Colon (tissue), 2 donors: ENCODE results near the gene EIF4E2.

ENCODE experiments used
- FAIRE-seq: peaks from 2 replicates; lab custom pipeline; 2012; peaks lifted over from hg19 to GRCh38; lab: Jason Lieb, UNC
- donor health status: control.
- donor health status: control.

The EIF4E2 gene

GRCh38 chr2:232538671-232539070, 11.8 kb upstream of the EIF4E2 start:
- FAIRE-seq, result no peak

DNA sequence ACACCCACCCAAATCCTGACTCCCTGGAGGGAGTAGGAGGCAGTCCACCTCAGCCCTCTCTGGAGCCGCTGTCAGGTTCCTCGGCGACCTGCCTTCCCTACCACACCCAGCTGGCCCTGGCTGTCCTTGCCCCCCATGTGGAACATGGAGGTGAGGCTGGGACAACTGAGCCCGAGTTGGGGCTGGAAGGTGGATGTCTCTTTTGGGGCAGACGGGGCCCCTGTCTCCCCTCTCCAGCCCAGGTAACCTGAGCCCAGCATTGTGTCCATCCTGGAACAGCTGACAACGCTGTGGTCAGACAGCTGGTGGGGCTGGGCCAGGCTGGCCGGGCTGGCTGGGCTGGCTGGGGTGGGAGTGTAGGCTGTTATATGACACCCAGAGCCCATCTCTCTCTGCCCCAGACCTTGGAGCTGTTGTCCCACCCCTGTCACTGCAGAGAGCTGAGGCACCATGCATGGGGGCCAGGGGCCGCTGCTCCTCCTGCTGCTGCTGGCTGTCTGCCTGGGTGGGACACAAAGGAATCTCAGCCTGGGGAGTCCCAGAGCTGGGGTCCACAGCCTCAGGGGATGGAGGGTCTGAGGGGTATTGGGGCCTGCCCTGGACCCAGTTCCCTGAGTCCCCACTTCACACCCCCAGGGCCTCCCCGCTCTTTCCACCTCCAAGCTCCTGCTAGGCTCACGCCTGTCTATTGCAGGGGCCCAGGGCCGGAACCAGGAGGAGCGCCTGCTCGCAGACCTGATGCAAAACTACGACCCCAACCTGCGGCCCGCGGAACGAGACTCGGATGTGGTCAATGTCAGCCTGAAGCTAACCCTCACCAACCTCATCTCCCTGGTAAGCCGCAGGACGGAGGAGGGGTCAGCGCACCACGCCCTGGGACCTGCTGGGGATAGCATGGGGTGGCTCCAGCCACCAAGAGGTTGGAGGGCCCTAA, 10.9 kb upstream of the EIF4E2 start, which contains the start of gene CHRNG:
Gene CHRNG (plus strand): TSS at position 395 of the 934 bp plus-strand sequence. CDS start 56 bp downstream, at position 451.
- no peak for FAIRE-seq

DNA sequence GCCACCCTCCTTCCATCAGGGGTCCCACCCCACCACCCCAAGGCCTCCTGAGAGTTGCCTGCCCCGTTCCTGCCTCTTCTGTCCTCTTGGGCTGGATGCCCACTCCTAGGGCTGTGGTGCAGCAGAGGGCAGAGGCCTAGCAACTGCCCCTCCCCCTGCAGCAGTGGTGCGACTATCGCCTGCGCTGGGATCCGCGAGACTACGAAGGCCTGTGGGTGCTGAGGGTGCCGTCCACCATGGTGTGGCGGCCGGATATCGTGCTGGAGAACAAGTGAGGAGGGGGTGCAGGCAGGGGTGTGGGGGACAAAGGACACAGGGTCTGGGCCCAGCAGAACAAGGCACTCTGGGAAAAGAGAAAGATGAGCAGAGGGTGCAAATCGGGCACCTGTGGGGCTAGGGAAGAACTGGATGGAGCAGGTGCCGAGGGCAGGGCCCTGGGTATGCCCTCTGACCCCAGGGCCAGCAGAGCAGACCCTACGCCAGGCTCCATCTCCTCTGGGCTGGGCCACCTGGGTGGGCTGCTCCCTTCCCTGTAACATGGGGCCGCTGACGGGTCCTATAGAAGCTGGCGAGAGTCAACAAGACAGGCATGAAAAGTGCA, 9.9 kb upstream of the EIF4E2 start:
- no peak for FAIRE-seq

DNA sequence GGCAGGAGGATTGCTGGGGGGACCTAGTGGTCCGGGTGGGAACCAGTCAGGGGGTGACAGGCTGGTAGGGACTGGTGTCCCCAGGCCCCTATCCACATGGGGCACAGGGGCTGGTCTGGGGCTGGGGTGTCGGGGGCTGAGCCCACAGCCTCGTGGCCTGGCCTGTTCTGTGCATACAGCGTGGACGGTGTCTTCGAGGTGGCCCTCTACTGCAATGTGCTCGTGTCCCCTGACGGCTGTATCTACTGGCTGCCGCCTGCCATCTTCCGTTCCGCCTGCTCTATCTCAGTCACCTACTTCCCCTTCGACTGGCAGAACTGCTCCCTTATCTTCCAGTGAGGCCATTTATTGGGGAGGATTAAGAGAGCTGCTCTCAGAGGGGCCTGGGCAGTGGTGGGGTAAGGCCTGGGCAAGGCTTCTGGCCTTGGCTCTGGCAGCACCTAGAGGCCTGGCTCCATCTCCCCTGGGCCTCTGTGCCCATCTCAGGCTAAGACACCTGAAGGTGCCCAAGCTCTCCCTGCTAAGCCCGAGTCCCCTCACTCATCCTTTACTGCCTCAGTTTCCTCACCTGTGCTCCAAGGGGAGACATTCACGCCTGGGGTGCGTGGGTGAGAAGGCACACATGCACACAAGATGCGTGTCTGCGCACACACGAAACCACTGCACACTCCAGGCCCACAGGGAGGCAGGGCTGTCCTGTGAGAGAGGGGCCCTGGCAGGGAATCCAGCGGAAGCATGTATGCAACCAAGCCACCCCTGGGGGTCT, 9.1 kb upstream of the EIF4E2 start:
- no peak for FAIRE-seq

GRCh38 chr2:232541961-232542714, 8.4 kb upstream of the EIF4E2 start:
- FAIRE-seq, result no peak

DNA sequence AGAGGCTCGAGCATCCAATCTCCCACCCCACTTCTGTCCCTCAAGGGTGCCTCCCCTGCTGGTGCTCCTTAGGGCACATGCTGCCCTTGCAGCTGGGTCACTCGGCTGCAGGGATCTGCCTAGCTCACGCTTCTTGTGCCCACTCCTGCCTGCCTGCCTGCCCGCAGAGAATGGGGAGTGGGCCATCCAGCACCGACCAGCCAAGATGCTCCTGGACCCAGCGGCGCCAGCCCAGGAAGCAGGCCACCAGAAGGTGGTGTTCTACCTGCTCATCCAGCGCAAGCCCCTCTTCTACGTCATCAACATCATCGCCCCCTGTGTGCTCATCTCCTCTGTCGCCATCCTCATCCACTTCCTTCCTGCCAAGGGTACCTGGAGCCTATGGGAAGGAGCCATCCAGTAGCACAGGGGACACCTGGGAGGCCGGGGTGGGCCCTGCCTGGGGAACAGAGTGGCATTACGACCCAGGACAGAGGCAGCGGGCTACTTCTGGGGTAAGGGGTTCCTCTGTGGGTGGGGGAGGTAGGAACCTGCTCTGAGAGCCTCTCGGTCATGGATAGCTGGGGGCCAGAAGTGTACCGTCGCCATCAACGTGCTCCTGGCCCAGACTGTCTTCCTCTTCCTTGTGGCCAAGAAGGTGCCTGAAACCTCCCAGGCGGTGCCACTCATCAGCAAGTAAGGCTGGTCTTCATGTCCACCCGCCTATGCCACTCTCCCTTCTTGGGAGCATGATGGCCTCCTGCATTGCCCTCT, 7.6 kb upstream of the EIF4E2 start:
- no peak for FAIRE-seq

- no peak for FAIRE-seq
These were observed 7.0 kb upstream of the EIF4E2 start for GRCh38 chr2:232543491-232543890.

DNA sequence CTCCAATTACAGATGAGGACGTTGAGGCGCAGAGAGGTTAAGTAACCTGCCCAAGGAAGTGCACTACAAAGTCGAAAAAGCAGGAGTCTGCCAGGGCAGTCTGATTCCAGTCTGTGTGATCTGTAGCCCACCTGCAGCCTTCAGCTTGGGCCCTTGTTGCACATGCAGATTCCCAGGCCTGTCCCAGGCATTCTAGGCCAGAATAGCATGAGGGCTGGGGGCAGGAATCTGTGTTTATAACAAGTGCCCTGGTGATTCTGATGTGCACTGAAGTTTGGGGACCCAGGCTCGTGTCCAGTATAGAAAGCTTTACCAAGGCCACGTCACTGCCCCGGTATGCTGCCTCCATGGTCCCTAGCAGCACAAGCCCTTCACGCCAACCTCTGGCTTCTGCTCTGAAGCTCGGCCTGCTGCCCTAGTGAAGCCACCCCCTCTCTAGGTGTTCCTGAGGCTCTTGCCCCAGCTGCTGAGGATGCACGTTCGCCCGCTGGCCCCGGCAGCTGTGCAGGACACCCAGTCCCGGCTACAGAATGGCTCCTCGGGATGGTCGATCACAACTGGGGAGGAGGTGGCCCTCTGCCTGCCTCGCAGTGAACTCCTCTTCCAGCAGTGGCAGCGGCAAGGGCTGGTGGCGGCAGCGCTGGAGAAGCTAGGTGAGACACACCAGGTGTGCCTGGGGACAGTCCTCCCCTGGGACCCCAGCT, 6.4 kb upstream of the EIF4E2 start:
- FAIRE-seq, result no peak

DNA sequence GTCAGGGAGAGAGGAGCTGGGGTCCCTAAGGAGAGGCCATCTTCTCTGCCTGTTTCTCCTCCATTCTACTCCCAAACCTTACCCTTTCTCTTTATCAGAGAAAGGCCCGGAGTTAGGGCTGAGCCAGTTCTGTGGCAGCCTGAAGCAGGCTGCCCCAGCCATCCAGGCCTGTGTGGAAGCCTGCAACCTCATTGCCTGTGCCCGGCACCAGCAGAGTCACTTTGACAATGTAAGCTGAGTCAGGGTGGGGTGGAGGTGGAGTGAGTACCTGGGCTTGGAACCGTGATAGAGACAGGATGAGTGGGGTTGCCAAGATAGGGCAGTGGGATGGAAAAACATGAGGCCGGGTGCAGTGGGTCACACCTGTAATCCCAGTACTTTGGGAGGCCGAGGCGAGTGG, 5.8 kb upstream of the EIF4E2 start:
- no peak for FAIRE-seq

- no peak for FAIRE-seq
These were observed 4.7 kb upstream of the EIF4E2 start for GRCh38 chr2:232545511-232546375.

- FAIRE-seq, result no peak
These were observed 2.5 kb upstream of the EIF4E2 start for GRCh38 chr2:232547991-232548390.

DNA sequence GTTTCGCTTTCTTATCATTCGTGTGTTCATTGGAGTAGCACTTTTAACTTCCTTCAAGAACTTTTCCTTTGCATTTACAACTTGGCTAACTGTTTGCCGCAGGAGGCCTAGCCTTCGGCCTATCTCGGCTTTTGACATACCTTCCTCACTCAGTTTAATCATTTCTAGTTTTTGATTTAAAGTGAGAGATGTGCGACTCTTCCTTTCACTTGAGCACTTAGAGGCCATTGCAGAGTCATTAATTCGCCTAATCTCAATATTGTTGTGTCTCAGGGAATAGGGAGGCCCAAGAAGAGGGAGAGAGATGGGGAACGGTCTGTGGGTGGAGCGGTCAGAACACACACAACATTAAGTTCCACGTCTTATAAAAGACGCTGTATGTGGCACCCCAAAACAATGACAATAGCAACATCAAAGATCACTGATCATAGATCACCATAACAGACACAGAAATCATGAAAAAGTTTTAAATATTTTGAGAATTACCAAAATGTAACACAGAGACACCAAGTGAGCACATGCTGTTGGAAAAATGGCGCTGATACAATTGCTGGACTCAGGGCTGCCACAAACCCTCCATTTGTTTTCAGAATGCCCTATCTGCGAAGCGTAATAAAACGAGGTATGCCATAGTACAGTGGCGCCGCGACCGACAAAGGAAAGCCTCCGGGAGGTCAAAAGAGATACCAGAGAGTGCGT, 685 bp upstream of the EIF4E2 start:
- no peak for FAIRE-seq

DNA sequence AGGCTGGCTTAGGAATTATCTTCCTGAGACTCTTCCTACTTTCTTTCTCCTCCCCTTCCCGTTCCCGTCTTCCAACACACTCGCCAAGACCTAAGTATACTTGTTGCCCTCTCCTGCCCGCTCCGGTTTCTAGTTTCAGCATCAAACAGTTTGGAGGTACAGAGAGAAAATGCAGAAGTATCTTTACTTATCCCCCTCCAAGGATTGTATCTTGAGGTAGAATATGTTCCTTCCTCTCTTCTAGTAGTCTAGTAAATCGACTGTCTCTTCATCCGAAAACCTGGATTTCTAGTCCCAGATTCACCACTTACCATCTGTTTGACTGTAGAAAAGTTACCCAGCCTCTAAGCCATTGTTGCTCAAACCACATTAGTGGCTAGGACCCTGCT, 755 bp downstream of the EIF4E2 start:
- FAIRE-seq, result no peak

DNA sequence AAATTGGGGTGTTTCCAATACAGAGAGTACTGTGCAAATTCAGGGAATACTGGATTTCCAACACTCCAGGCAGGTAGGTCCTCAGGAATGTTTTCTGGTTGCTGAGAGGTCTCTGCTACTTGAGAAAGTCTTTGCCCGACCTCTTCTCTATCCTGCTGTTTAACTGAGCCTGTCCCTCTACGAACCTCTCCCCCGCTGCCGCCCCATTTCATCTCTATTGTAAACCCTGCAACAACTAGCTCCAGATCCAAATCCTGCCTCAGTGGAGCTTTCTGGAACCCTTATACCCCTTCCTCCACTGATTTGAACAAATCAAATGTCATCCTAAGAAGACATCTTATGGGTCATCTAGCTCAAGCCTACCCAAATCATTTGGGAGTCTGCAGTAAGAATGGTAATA, 1.3 kb downstream of the EIF4E2 start:
- FAIRE-seq, result no peak

DNA sequence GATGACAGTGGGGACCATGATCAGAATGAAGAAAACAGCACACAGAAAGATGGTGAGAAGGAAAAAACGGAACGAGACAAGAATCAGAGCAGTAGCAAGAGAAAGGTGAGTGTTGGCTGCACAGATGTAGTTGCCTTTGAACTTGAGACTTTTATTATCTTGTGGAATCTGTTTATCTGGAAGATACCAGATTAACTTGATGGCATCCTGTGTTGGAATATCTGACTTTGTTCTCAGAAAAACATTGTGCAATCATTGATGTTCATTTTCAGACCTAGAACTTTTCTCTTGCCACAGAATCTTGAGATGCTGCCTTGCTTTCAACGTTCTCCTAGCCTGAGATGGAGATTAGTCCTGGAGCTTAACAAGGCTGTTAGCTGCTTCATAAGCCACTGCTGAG, 5.9 kb downstream of the EIF4E2 start:
- no peak for FAIRE-seq

- no peak for FAIRE-seq
These were observed 12.1 kb downstream of the EIF4E2 start for GRCh38 chr2:232562515-232563151.

DNA sequence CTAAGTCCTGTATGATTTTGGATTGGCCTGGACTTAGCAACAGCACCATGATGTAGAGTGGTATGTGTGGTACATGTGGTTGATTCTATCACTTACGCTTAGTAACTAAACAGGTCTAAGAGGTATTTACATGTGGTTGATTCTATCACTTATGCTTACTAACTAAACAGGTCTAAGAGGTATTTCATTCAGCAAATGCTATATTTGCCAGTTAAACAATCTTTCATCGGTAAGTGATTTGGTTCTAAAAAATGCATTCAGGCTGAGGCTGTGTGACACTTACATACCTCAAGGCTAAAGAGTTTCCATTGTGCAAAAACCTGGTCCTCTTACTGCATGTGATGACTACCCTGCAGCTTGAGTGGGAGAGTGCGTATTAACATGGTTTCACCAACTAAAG, 13.1 kb downstream of the EIF4E2 start:
- no peak for FAIRE-seq

DNA sequence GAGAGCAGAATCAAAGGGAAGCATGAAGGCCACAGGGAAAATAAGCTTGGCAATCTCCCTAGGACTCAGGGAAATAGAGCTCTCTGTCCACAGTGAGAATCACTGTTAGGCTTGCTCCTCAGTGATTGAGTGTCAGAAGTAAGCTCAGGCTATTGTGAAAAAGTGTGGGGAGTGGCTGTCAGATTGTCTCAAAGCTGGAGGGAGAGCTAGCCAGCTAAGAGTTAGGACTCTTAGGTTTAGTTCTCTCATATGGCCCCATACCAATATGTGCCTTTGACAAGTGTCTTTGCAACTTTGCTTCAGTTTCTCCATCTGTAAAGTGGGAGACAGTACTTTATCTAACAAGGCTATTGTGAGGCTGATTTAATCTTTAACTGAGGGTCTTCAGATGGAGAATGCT, 17.2 kb downstream of the EIF4E2 start:
- FAIRE-seq, result no peak

DNA sequence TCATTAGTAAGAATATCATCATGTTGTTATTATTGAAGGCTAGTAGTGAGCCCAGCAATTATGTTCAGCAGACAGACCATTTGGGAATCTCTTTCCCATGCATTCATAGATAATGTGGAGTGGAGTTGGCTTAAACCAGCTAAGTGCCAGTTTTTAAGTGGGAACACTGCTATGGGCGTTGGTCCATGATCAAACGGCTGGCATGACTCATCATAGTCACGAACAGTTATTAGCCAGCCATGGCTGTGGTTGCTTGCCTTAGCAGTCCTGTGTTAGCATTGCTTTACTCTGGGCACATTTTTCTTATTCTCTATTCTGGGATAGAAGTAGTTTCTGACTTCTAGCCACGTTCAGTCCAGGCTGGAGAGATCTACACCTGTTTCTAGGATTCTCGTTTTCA, 17.7 kb downstream of the EIF4E2 start:
- FAIRE-seq, result no peak
